ENCODE measurements around the gene BBOX1.
"Not testable (repeated sequence)": the region's sequence is repeated elsewhere in the genome, so short reads cannot be mapped to it uniquely, and the experiment has no call there.

The BBOX1 gene

GRCh38 chr11:26994631-26995095 is 46.0 kb upstream of the BBOX1 start:
- Histone ChIP-seq H2BK5ac (ENCODE audit: low read depth, low read length, poor library complexity, severe bottlenecking) (no peak overlapping the region), H3K4me1 (ENCODE audit: control insufficient read depth, insufficient read depth, low read depth, low read length) (peaks cover 6% of the 10 kb centered on the region), H3K9me3 (ENCODE audit: control insufficient read depth, low read length) (no peaks in the 10 kb centered on the region), H3K36me3 (ENCODE audit: control insufficient read depth in 1 of 2, insufficient read depth in 2 of 2, low read depth in 1 of 2, low read length in 2 of 2) (no peaks in the 10 kb centered on the region), H2BK12ac (ENCODE audit: low read length in 2 of 2) (peak overlapping the region in 1 of 2 experiments; percentile 98), H3K14ac (ENCODE audit: low read length in 2 of 2) (peak overlapping the region in 1 of 2 experiments; percentile 74), H2BK15ac (ENCODE audit: low read depth, poor library complexity, severe bottlenecking) (no peak overlapping the region), H3K27ac (ENCODE audit: low read length, poor library complexity, severe bottlenecking) (no peak overlapping the region), H2BK120ac (ENCODE audit: low read depth, low read length) (no peak overlapping the region), H3K4me3 (ENCODE audit: insufficient read depth in 1 of 2, low read depth in 1 of 2, low read length in 2 of 2) (peak overlapping the region; percentile 56 to 87), H3K27me3 (ENCODE audit: control insufficient read depth in 1 of 2, insufficient read depth in 1 of 2, low read length in 2 of 2) (no peaks in the 10 kb centered on the region), H4K91ac (ENCODE audit: low read length) (no peak overlapping the region), H3K9ac (ENCODE audit: low read length) (peak overlapping the region; percentile 85), H2AK5ac (ENCODE audit: low read length, severe bottlenecking) (no peak overlapping the region), H3K23ac (ENCODE audit: low read length in 2 of 2) (peak overlapping the region in 1 of 2 experiments; percentile 6), H3K79me1 (replicated peaks; ENCODE audit: low read length, poor library complexity, severe bottlenecking) (no peaks in the 10 kb centered on the region), H4K8ac (ENCODE audit: low read length) (no peak overlapping the region), H3K18ac (ENCODE audit: low read depth in 1 of 2, low read length in 2 of 2) (peak overlapping the region in 1 of 2 experiments; percentile 76), H3K4ac (ENCODE audit: low read depth in 1 of 2, low read length in 2 of 2) (peak overlapping the region in 1 of 2 experiments; percentile 19), H2AFZ (ENCODE audit: low read depth, low read length) (peak overlapping the region; percentile 1), H3K4me2 (ENCODE audit: low read length, poor library complexity, severe bottlenecking) (peak overlapping the region; percentile 90)
- no peak for DNase-seq
- WGBS = 61% methylated on average over 19 of the region's 19 CpGs

DNA sequence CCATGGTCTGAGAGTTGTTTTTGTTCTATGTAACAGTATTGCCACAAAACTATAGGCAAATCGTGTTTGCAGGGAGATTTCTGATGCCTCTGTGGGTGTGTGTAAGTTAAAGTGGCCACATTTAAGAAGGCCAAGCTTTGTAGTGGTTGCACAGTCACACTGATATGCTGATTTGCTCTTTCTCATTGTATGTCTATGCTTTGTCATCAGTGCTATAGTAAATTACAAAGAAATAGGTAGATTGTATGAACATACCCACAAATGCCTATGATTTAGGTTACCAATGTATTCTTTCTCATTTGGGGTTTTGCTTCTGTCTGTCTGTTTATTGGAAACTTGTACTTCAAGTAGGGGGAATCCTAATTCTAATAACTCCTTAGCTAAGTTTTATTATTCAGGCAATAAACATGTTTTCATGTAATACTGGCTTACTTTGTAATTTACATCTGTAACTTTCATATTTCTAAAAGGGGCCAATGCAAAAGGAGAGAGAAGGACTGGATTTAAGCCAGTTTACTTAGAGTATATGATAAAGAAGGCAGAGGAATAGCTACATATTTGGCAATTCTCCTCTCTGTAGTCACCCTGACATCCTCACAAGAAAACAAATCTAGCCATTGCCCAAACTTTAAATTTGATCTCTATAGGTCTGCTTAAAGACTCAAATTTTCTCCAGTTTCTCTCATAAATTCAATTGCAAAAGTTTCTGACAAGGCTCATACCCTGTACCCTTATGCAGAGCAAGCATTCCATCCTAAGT is 44.7 kb upstream of the BBOX1 start:
- no peak overlapping the region for H2AFZ ChIP-seq (ENCODE audit: low read depth, low read length)
- no peaks in the 10 kb centered on the region for H3K27me3 ChIP-seq (ENCODE audit: control insufficient read depth in 1 of 2, insufficient read depth in 1 of 2, low read length in 2 of 2)
- peaks cover 6% of the 10 kb centered on the region for H3K4me1 ChIP-seq (ENCODE audit: control insufficient read depth, insufficient read depth, low read depth, low read length)
- no peak overlapping the region for H2BK12ac ChIP-seq (ENCODE audit: low read length in 2 of 2)
- no peaks in the 10 kb centered on the region for H3K9me3 ChIP-seq (ENCODE audit: control insufficient read depth, low read length)
- H4K91ac ChIP-seq (ENCODE audit: low read length) = no peak overlapping the region
- H3K4me3 ChIP-seq (ENCODE audit: insufficient read depth in 1 of 2, low read depth in 1 of 2, low read length in 2 of 2) = peak overlapping the region in 1 of 2 experiments; percentile 87
- no peak overlapping the region for H3K18ac ChIP-seq (ENCODE audit: low read depth in 1 of 2, low read length in 2 of 2)
- no peak overlapping the region for H4K8ac ChIP-seq (ENCODE audit: low read length)
- H2BK15ac ChIP-seq (ENCODE audit: low read depth, poor library complexity, severe bottlenecking) = no peak overlapping the region
- no peak overlapping the region for H3K27ac ChIP-seq (ENCODE audit: low read length, poor library complexity, severe bottlenecking)
- no peak overlapping the region for H3K14ac ChIP-seq (ENCODE audit: low read length in 2 of 2)
- DNase-seq = no peak
- no peaks in the 10 kb centered on the region for H3K79me1 ChIP-seq (replicated peaks; ENCODE audit: low read length, poor library complexity, severe bottlenecking)
- H3K9ac ChIP-seq (ENCODE audit: low read length) = peak overlapping the region; percentile 85
- H2BK120ac ChIP-seq (ENCODE audit: low read depth, low read length) = no peak overlapping the region
- no peak overlapping the region for H3K4ac ChIP-seq (ENCODE audit: low read depth in 1 of 2, low read length in 2 of 2)
- no peaks in the 10 kb centered on the region for H3K36me3 ChIP-seq (ENCODE audit: control insufficient read depth in 1 of 2, insufficient read depth in 2 of 2, low read depth in 1 of 2, low read length in 2 of 2)
- H2AK5ac ChIP-seq (ENCODE audit: low read length, severe bottlenecking) = no peak overlapping the region
- no peak overlapping the region for H2BK5ac ChIP-seq (ENCODE audit: low read depth, low read length, poor library complexity, severe bottlenecking)
- no peak overlapping the region for H3K23ac ChIP-seq (ENCODE audit: low read length in 2 of 2)
- H3K4me2 ChIP-seq (ENCODE audit: low read length, poor library complexity, severe bottlenecking) = peak overlapping the region; percentile 1
- WGBS = 33% methylated on average over 1 of the region's 1 CpG

DNA sequence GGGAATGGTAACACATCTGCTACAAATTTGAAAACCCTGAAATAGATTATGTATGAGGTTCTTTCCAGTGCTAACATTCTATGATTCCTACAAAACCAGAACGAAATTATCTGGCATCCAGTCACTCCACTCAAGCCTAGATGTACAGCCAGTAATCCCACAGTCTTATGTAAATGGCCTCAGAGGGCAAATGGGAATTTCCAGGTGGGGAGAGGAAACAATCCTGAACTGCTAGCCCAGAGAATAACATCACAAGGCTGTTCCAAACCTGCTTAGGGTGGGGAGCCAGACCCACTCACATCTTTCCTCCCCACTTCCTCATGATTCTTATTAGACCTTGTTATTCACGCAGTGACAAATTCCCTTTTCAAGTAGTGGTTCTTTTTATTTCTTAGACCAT is 43.2 kb upstream of the BBOX1 start:
- peaks cover 6% of the 10 kb centered on the region for H3K4me1 ChIP-seq (ENCODE audit: control insufficient read depth, insufficient read depth, low read depth, low read length)
- no peak overlapping the region for H3K4me3 ChIP-seq (ENCODE audit: insufficient read depth in 1 of 2, low read depth in 1 of 2, low read length in 2 of 2)
- no peak overlapping the region for H2AK5ac ChIP-seq (ENCODE audit: low read length, severe bottlenecking)
- H3K4ac ChIP-seq (ENCODE audit: low read depth in 1 of 2, low read length in 2 of 2) = no peak overlapping the region
- H4K8ac ChIP-seq (ENCODE audit: low read length) = no peak overlapping the region
- no peak overlapping the region for H3K14ac ChIP-seq (ENCODE audit: low read length in 2 of 2)
- H3K9ac ChIP-seq (ENCODE audit: low read length) = no peak overlapping the region
- WGBS = 57% methylated on average over 1 of the region's 2 CpGs
- no peak overlapping the region for H2BK12ac ChIP-seq (ENCODE audit: low read length in 2 of 2)
- H3K27ac ChIP-seq (ENCODE audit: low read length, poor library complexity, severe bottlenecking) = no peak overlapping the region
- H2BK5ac ChIP-seq (ENCODE audit: low read depth, low read length, poor library complexity, severe bottlenecking) = no peak overlapping the region
- DNase-seq = no peak
- H3K18ac ChIP-seq (ENCODE audit: low read depth in 1 of 2, low read length in 2 of 2) = no peak overlapping the region
- H4K91ac ChIP-seq (ENCODE audit: low read length) = no peak overlapping the region
- H3K79me1 ChIP-seq (replicated peaks; ENCODE audit: low read length, poor library complexity, severe bottlenecking) = no peaks in the 10 kb centered on the region
- no peak overlapping the region for H2AFZ ChIP-seq (ENCODE audit: low read depth, low read length)
- no peaks in the 10 kb centered on the region for H3K9me3 ChIP-seq (ENCODE audit: control insufficient read depth, low read length)
- no peak overlapping the region for H3K23ac ChIP-seq (ENCODE audit: low read length in 2 of 2)
- H2BK15ac ChIP-seq (ENCODE audit: low read depth, poor library complexity, severe bottlenecking) = no peak overlapping the region
- no peaks in the 10 kb centered on the region for H3K36me3 ChIP-seq (ENCODE audit: control insufficient read depth in 1 of 2, insufficient read depth in 2 of 2, low read depth in 1 of 2, low read length in 2 of 2)
- no peaks in the 10 kb centered on the region for H3K27me3 ChIP-seq (ENCODE audit: control insufficient read depth in 1 of 2, insufficient read depth in 1 of 2, low read length in 2 of 2)
- H2BK120ac ChIP-seq (ENCODE audit: low read depth, low read length) = no peak overlapping the region
- H3K4me2 ChIP-seq (ENCODE audit: low read length, poor library complexity, severe bottlenecking) = no peak overlapping the region

GRCh38 chr11:27001136-27001730 is 39.4 kb upstream of the BBOX1 start:
- H4K8ac ChIP-seq (ENCODE audit: low read length); H3K18ac ChIP-seq (ENCODE audit: low read depth in 1 of 2, low read length in 2 of 2); H2BK15ac ChIP-seq (ENCODE audit: low read depth, poor library complexity, severe bottlenecking); H2AFZ ChIP-seq (ENCODE audit: low read depth, low read length); H3K14ac ChIP-seq (ENCODE audit: low read length in 2 of 2); H3K36me3 ChIP-seq (ENCODE audit: control insufficient read depth in 1 of 2, insufficient read depth in 2 of 2, low read depth in 1 of 2, low read length in 2 of 2); H3K27ac ChIP-seq (ENCODE audit: low read length, poor library complexity, severe bottlenecking); H2AK5ac ChIP-seq (ENCODE audit: low read length, severe bottlenecking); H2BK12ac ChIP-seq (ENCODE audit: low read length in 2 of 2); H3K4me3 ChIP-seq (ENCODE audit: insufficient read depth in 1 of 2, low read depth in 1 of 2, low read length in 2 of 2); H3K9me3 ChIP-seq (ENCODE audit: control insufficient read depth, low read length); H4K91ac ChIP-seq (ENCODE audit: low read length); H2BK120ac ChIP-seq (ENCODE audit: low read depth, low read length); H3K27me3 ChIP-seq (ENCODE audit: control insufficient read depth in 1 of 2, insufficient read depth in 1 of 2, low read length in 2 of 2); H3K4me1 ChIP-seq (ENCODE audit: control insufficient read depth, insufficient read depth, low read depth, low read length); H3K4ac ChIP-seq (ENCODE audit: low read depth in 1 of 2, low read length in 2 of 2); H2BK5ac ChIP-seq (ENCODE audit: low read depth, low read length, poor library complexity, severe bottlenecking); H3K79me1 ChIP-seq (replicated peaks; ENCODE audit: low read length, poor library complexity, severe bottlenecking); H3K23ac ChIP-seq (ENCODE audit: low read length in 2 of 2); H3K4me2 ChIP-seq (ENCODE audit: low read length, poor library complexity, severe bottlenecking); DNase-seq: not testable (repeated sequence)
- H3K9ac ChIP-seq (ENCODE audit: low read length) = peak overlapping the region; percentile 25
- 88% methylated on average over 4 of the region's 4 CpGs for WGBS

Measured in mesenchymal stem cell (in vitro differentiated cells and primary cell).